Osteocyte (in vitro differentiated cells): Measurements from ENCODE around the gene MS4A18. TPM values are rescaled to one million over a fixed set of nuclear protein-coding genes. Genes with fewer than 3 reads are reported as not detected.
"Not testable (repeated sequence)": the region's sequence is repeated elsewhere in the genome, so short reads cannot be mapped to it uniquely, and the experiment has no call there.

ENCODE experiments used
- DNase-seq: peaks from one replicate; pipeline ENCODE4 v3.0.0; 2021; ENCODE audit warnings: mixed read lengths; ENCODE audit not compliant: unreplicated experiment; ENCODE audit errors: extremely low spot score
- H3K27ac Mint-ChIP-seq: one replicate; pipeline ENCODE4 v1.8.0; 2021; ENCODE audit warnings: mild to moderate bottlenecking, mixed read lengths; ENCODE audit not compliant: unreplicated experiment
- H3K27me3 Mint-ChIP-seq: one replicate; pipeline ENCODE4 v1.8.0; 2021; ENCODE audit warnings: mixed read lengths; ENCODE audit not compliant: unreplicated experiment
- H3K36me3 Mint-ChIP-seq: one replicate; pipeline ENCODE4 v1.8.0; 2021; ENCODE audit warnings: mixed read lengths; ENCODE audit not compliant: unreplicated experiment
- H3K4me1 Mint-ChIP-seq: one replicate; pipeline ENCODE4 v1.8.0; 2021; ENCODE audit warnings: mixed read lengths; ENCODE audit not compliant: unreplicated experiment
- H3K4me3 Mint-ChIP-seq: one replicate; pipeline ENCODE4 v1.8.0; 2021; ENCODE audit warnings: mild to moderate bottlenecking, moderate library complexity, mixed read lengths; ENCODE audit not compliant: unreplicated experiment
- H3K9me3 Mint-ChIP-seq: one replicate; pipeline ENCODE4 v1.8.0; 2021; ENCODE audit warnings: mixed read lengths; ENCODE audit not compliant: unreplicated experiment
- CTCF ChIP-seq: fragments of 200-600 bp; sonication (generic); IDR thresholded peaks from 2 replicates; pipeline ENCODE4 v1.5.0; 2021; ENCODE audit warnings: antibody characterized with exemption, mild to moderate bottlenecking, moderate library complexity
- total RNA-seq: library from RNA; stranded (reverse); gene quantifications from 2 replicates; pipeline ENCODE4 v1.2.1, GENCODE V29; 2021

MS4A18 gene
- total RNA-seq, 1 donor from 2014 or later = not detected

GRCh38 chr11:60705895-60706294 is 18.6 kb upstream of the MS4A18 start:
- Mint-ChIP-seq H3K27me3 (peaks cover 2% of the 10 kb centered on the region), H3K36me3 (no peaks in the 10 kb centered on the region), H3K9me3 (no peaks in the 10 kb centered on the region), H3K4me3 (no peak overlapping the region), H3K4me1 (no peaks in the 10 kb centered on the region), H3K27ac (no peak overlapping the region)
- TF ChIP-seq CTCF = no peak
- peak; percentile 11 for DNase-seq

- DNase-seq = no peak
- peaks cover 4% of the 10 kb centered on the region for H3K27me3 Mint-ChIP-seq
- H3K4me1 Mint-ChIP-seq = no peaks in the 10 kb centered on the region
- H3K9me3 Mint-ChIP-seq = no peaks in the 10 kb centered on the region
- no peak overlapping the region for H3K27ac Mint-ChIP-seq
- no peak for TF ChIP-seq CTCF
- no peaks in the 10 kb centered on the region for H3K36me3 Mint-ChIP-seq
- no peak overlapping the region for H3K4me3 Mint-ChIP-seq
Observed at GRCh38 chr11:60706931-60707330, 17.6 kb upstream of the MS4A18 start.

- H3K4me1 Mint-ChIP-seq = no peaks in the 10 kb centered on the region
- no peak overlapping the region for H3K4me3 Mint-ChIP-seq
- no peak overlapping the region for H3K27ac Mint-ChIP-seq
- no peaks in the 10 kb centered on the region for H3K36me3 Mint-ChIP-seq
- H3K27me3 Mint-ChIP-seq = peaks cover 4% of the 10 kb centered on the region
- H3K9me3 Mint-ChIP-seq = no peaks in the 10 kb centered on the region
- DNase-seq = no peak
- TF ChIP-seq CTCF = no peak
Observed at GRCh38 chr11:60710482-60710881, 14.0 kb upstream of the MS4A18 start.

GRCh38 chr11:60711276-60711675 is 13.2 kb upstream of the MS4A18 start:
- H3K4me1 Mint-ChIP-seq = no peaks in the 10 kb centered on the region
- no peak for TF ChIP-seq CTCF
- no peak for DNase-seq
- H3K4me3 Mint-ChIP-seq = no peak overlapping the region
- H3K36me3 Mint-ChIP-seq = no peaks in the 10 kb centered on the region
- no peak overlapping the region for H3K27ac Mint-ChIP-seq
- H3K27me3 Mint-ChIP-seq = peaks cover 4% of the 10 kb centered on the region
- no peaks in the 10 kb centered on the region for H3K9me3 Mint-ChIP-seq

- H3K36me3 Mint-ChIP-seq, DNase-seq, H3K4me1 Mint-ChIP-seq, H3K4me3 Mint-ChIP-seq, H3K27me3 Mint-ChIP-seq, H3K9me3 Mint-ChIP-seq, H3K27ac Mint-ChIP-seq: not testable (repeated sequence)
Observed at GRCh38 chr11:60713423-60713822, 11.1 kb upstream of the MS4A18 start.

GRCh38 chr11:60717956-60718355 is 6.6 kb upstream of the MS4A18 start:
- TF ChIP-seq CTCF = no peak

More at GRCh38 chr11:60717956-60718355, 6.6 kb upstream of the MS4A18 start:
- DNase-seq = no peak
- no peak overlapping the region for H3K4me3 Mint-ChIP-seq
- H3K36me3 Mint-ChIP-seq = no peaks in the 10 kb centered on the region
- H3K27ac Mint-ChIP-seq = no peak overlapping the region
- H3K9me3 Mint-ChIP-seq = no peaks in the 10 kb centered on the region
- H3K27me3 Mint-ChIP-seq = peaks cover 11% of the 10 kb centered on the region
- no peaks in the 10 kb centered on the region for H3K4me1 Mint-ChIP-seq
